Panc1 (cell line): ENCODE data around the gene CELF2. TPM values are rescaled to one million over a fixed set of nuclear protein-coding genes. Genes with fewer than 3 reads are reported as not detected.

ENCODE experiments used
- ATAC-seq: fragments of 200-7000 bp; cut with Tn5 transposase; 2 replicates; pipeline ENCODE4 v1.9.1; 2020; ENCODE audit warnings: mild to moderate bottlenecking, moderate library complexity
- BruUV-seq: library from RNA; stranded (reverse); fragments of 400-500 nt; replicated peaks from 2 replicates; lab custom pipeline; 2021; lab: Mats Ljungman, UMichigan
- CTCF ChIA-PET: fragments of 300-600 bp; sonication (Branson Sonifier 250); formaldehyde crosslinking; loops from one replicate; lab custom pipeline; 2022; ENCODE audit warnings: antibody characterized with exemption; lab: Charles Lee
- POLR2A ChIA-PET: fragments of 300-600 bp; sonication (Branson Sonifier 250); formaldehyde crosslinking; loops from one replicate; lab custom pipeline; 2022; ENCODE audit warnings: antibody characterized with exemption; lab: Charles Lee
- DNase-seq: peaks from one replicate; pipeline ENCODE4 v3.0.0-alpha.2; 2010; ENCODE audit warnings: low read depth, low spot score
- H3K27ac ChIP-seq: 2 replicates; pipeline ENCODE4 v1.5.1; 2011; ENCODE audit warnings: mild to moderate bottlenecking, low read length, inconsistent platforms
- H3K27me3 ChIP-seq: fragments of 200-500 bp; sonication (Bioruptor generic); 2 replicates; pipeline ENCODE4 v1.6.0; 2014; ENCODE audit warnings: low read length, inconsistent platforms; ENCODE audit not compliant: control insufficient read depth, insufficient read depth
- H3K36me3 ChIP-seq: fragments of 200-500 bp; sonication (Bioruptor generic); 2 replicates; pipeline ENCODE4 v1.5.1; 2014; ENCODE audit warnings: inconsistent platforms, mild to moderate bottlenecking, low read length, moderate library complexity; ENCODE audit not compliant: control insufficient read depth, insufficient read depth
- H3K4me1 ChIP-seq: 2 replicates; pipeline ENCODE4 v1.5.1; 2011; ENCODE audit warnings: inconsistent platforms, mild to moderate bottlenecking, low read length, moderate library complexity; ENCODE audit not compliant: control insufficient read depth, insufficient read depth
- H3K4me3 ChIP-seq, 2 experiments: 2 replicates each; pipeline ENCODE4 v1.5.1; 2011 to 2012; ENCODE audit warnings: low read depth in 2 of 2, low read length in 2 of 2, mild to moderate bottlenecking in 2 of 2, inconsistent platforms in 1 of 2, moderate library complexity in 1 of 2
- H3K9me3 ChIP-seq: fragments of 200-500 bp; sonication (Bioruptor generic); 2 replicates; pipeline ENCODE4 v1.5.1; 2014; ENCODE audit warnings: low read depth, mild to moderate bottlenecking, inconsistent platforms, low read length, moderate library complexity; ENCODE audit not compliant: control insufficient read depth, insufficient read depth
- POLR2AphosphoS5 ChIP-seq: IDR thresholded peaks from 2 replicates; pipeline ENCODE4 v1.6.1; 2012; ENCODE audit warnings: mild to moderate bottlenecking, low read depth, low read length, moderate library complexity
- SIN3A ChIP-seq: IDR thresholded peaks from 2 replicates; pipeline ENCODE4 v1.6.1; 2012; ENCODE audit warnings: low read depth, mild to moderate bottlenecking, low read length, moderate library complexity, borderline replicate concordance; ENCODE audit not compliant: insufficient read depth
- TCF7L2 ChIP-seq: IDR thresholded peaks from 2 replicates; pipeline ENCODE4 v1.6.1; 2011; ENCODE audit warnings: mild to moderate bottlenecking, low read depth, low read length, inconsistent platforms
- in situ Hi-C: cut with HindIII; loops from 2 replicates; pipeline ENCODE4 v1.10.0; 2016; ENCODE audit warnings: low sequenced_read_pairs, low pct_unique_long_range_greater_than_20kb
- intact Hi-C: fragments of 100-400 bp; cut with micrococcal nuclease; formaldehyde crosslinking; loops from one replicate; pipeline ENCODE4 v1.10.0; 2022; ENCODE audit not compliant: unreplicated experiment
- total RNA-seq: library from RNA; stranded (reverse); gene quantifications from one replicate; pipeline ENCODE4 v1.2.1, GENCODE V29; 2021; ENCODE audit not compliant: unreplicated experiment
- TF ChIP-seq, protein P1 (sequence below): fragments of 450-650 bp; IDR thresholded peaks from 2 replicates; pipeline ENCODE4 v1.5.1; 2017; ENCODE audit warnings: mild to moderate bottlenecking
- TF ChIP-seq, protein P2 (sequence below), 2 experiments: IDR thresholded peaks; 2 replicates each; pipeline ENCODE4 v1.6.1; 2011 to 2012; ENCODE audit warnings: low read depth in 2 of 2, control low read depth in 1 of 2, low read length in 1 of 2, mild to moderate bottlenecking in 1 of 2, moderate library complexity in 1 of 2; ENCODE audit not compliant: insufficient read depth in 1 of 2

Gene CELF2
- total RNA-seq, 1 experiment from 2014 or later, result 0.44 TPM

DNA sequence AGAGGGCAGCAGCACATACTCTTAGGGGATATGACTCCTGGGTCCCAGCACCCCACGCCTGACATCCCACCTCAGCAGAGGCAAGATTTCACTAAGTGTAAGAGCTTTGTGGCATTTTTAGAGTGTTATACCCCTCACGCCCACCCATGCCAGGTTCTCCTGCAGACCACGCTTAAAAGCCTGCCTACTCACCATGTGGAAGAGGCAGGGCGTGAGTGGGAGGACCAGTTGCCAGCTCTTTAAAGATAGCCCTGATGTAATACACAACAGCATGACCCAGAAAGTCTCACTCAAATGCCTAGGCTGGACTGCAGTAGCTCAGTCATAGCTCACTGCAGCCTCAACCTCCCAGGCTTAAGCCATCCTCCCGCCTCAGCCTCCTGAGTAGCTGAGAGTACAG is 44.4 kb upstream of the CELF2 start:
- H3K9me3 ChIP-seq, result no peaks in the 10 kb centered on the region
- H3K4me3 ChIP-seq, result no peak overlapping the region
- no peak for TF ChIP-seq POLR2AphosphoS5
- TF ChIP-seq TCF7L2, result no peak
- TF ChIP-seq, protein P1, sequence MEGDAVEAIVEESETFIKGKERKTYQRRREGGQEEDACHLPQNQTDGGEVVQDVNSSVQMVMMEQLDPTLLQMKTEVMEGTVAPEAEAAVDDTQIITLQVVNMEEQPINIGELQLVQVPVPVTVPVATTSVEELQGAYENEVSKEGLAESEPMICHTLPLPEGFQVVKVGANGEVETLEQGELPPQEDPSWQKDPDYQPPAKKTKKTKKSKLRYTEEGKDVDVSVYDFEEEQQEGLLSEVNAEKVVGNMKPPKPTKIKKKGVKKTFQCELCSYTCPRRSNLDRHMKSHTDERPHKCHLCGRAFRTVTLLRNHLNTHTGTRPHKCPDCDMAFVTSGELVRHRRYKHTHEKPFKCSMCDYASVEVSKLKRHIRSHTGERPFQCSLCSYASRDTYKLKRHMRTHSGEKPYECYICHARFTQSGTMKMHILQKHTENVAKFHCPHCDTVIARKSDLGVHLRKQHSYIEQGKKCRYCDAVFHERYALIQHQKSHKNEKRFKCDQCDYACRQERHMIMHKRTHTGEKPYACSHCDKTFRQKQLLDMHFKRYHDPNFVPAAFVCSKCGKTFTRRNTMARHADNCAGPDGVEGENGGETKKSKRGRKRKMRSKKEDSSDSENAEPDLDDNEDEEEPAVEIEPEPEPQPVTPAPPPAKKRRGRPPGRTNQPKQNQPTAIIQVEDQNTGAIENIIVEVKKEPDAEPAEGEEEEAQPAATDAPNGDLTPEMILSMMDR, result no peak
- no peak for TF ChIP-seq SIN3A
- ChIA-PET POLR2A (no interaction called here), CTCF (no interaction called here)
- H3K4me1 ChIP-seq, result no peaks in the 10 kb centered on the region
- H3K27ac ChIP-seq, result no peak overlapping the region
- in situ Hi-C loops (no loop called here), intact Hi-C loops (no loop called here)
- no TSS peak for BruUV-seq
- DNase-seq (no peak), ATAC-seq (no peak)
- H3K27me3 ChIP-seq, result no peaks in the 10 kb centered on the region
- H3K36me3 ChIP-seq, result no peaks in the 10 kb centered on the region

DNA sequence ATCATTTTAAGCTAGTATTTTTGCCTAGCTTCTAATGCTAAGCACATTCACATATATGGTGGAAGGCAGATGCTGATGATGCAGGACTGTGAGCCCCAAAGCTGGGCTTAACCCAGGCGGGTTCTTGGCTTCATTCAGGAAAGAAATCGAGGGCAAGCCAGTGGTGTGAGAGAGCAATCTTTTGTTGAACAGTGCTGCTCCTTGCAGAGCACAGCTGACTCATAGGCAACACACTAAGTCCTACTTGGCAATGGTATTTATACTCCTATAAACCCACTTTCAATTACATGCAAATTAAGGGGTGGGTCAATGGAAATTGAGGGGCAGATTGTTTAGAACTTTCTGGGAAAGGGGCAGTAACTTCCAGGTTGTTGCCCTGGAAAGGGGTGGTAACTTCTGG is 42.0 kb upstream of the CELF2 start:
- POLR2A ChIA-PET, result no interaction called here
- intact Hi-C loops, result no loop called here

More for the DNA sequence above, 42.0 kb upstream of the CELF2 start:
- TF ChIP-seq SIN3A, result no peak
- no peak for TF ChIP-seq POLR2AphosphoS5
- TF ChIP-seq, protein P1, result no peak
- no peak for TF ChIP-seq TCF7L2
- TF ChIP-seq, protein P2, sequence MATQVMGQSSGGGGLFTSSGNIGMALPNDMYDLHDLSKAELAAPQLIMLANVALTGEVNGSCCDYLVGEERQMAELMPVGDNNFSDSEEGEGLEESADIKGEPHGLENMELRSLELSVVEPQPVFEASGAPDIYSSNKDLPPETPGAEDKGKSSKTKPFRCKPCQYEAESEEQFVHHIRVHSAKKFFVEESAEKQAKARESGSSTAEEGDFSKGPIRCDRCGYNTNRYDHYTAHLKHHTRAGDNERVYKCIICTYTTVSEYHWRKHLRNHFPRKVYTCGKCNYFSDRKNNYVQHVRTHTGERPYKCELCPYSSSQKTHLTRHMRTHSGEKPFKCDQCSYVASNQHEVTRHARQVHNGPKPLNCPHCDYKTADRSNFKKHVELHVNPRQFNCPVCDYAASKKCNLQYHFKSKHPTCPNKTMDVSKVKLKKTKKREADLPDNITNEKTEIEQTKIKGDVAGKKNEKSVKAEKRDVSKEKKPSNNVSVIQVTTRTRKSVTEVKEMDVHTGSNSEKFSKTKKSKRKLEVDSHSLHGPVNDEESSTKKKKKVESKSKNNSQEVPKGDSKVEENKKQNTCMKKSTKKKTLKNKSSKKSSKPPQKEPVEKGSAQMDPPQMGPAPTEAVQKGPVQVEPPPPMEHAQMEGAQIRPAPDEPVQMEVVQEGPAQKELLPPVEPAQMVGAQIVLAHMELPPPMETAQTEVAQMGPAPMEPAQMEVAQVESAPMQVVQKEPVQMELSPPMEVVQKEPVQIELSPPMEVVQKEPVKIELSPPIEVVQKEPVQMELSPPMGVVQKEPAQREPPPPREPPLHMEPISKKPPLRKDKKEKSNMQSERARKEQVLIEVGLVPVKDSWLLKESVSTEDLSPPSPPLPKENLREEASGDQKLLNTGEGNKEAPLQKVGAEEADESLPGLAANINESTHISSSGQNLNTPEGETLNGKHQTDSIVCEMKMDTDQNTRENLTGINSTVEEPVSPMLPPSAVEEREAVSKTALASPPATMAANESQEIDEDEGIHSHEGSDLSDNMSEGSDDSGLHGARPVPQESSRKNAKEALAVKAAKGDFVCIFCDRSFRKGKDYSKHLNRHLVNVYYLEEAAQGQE (IDR thresholded peaks at IDR 0.05; ENCODE audit: insufficient read depth in 1 of 2, low read depth in 2 of 2, low read length in 1 of 2), result no peak
- no peak overlapping the region for H3K4me3 ChIP-seq
- no peak overlapping the region for H3K27ac ChIP-seq
- BruUV-seq, result no TSS peak
- ATAC-seq (no peak), DNase-seq (no peak)
- in situ Hi-C loops, result no loop called here
- H3K4me1 ChIP-seq, result no peaks in the 10 kb centered on the region
- no peaks in the 10 kb centered on the region for H3K27me3 ChIP-seq
- no peaks in the 10 kb centered on the region for H3K36me3 ChIP-seq
- CTCF ChIA-PET, result no interaction called here
- no peaks in the 10 kb centered on the region for H3K9me3 ChIP-seq
